Hippocampal formation (tissue), 2 donors: ENCODE results near the gene SIAH1.
"Not testable (repeated sequence)": the region's sequence is repeated elsewhere in the genome, so short reads cannot be mapped to it uniquely, and the experiment has no call there.

ENCODE experiments used
- DNase-seq, 2 donors: peaks; one replicate each; lab custom pipeline; 2025; lab: John Stamatoyannopoulos, UW

Gene SIAH1

GRCh38 chr16:48385253-48386150 lies at the start of gene SIAH1:
Gene SIAH1, minus strand, starts transcription at chr16:48385413. Its CDS starts 22,985 bp downstream, at chr16:48362428.
- DNase-seq = peak; percentile 70 to 81

GRCh38 chr16:48434653-48435317 lies 49.6 kb upstream of the SIAH1 start:
- DNase-seq = no peak

GRCh38 chr16:48433850-48434530 lies 48.8 kb upstream of the SIAH1 start:
- DNase-seq = no peak

- DNase-seq = no peak
Measured at GRCh38 chr16:48433116-48433849, 48.1 kb upstream of the SIAH1 start.

GRCh38 chr16:48432136-48432535 lies 46.9 kb upstream of the SIAH1 start:
- DNase-seq = no peak

- DNase-seq = no peak
Measured at GRCh38 chr16:48430890-48431289, 45.7 kb upstream of the SIAH1 start.

- no peak for DNase-seq
Measured at GRCh38 chr16:48426244-48427141, 41.3 kb upstream of the SIAH1 start.

GRCh38 chr16:48422537-48422936 lies 37.3 kb upstream of the SIAH1 start:
- no peak for DNase-seq

GRCh38 chr16:48421741-48422140 lies 36.5 kb upstream of the SIAH1 start:
- no peak for DNase-seq

GRCh38 chr16:48420437-48420836 lies 35.2 kb upstream of the SIAH1 start:
- no peak for DNase-seq

- DNase-seq = not testable (repeated sequence)
Measured at GRCh38 chr16:48416617-48417016, 31.4 kb upstream of the SIAH1 start.

GRCh38 chr16:48413272-48413671 lies 28.1 kb upstream of the SIAH1 start:
- DNase-seq = no peak

GRCh38 chr16:48409839-48410632 lies 24.8 kb upstream of the SIAH1 start:
- no peak for DNase-seq

- DNase-seq = no peak
Measured at GRCh38 chr16:48408688-48409087, 23.5 kb upstream of the SIAH1 start.

GRCh38 chr16:48405907-48406306 lies 20.7 kb upstream of the SIAH1 start:
- DNase-seq = no peak

- no peak for DNase-seq
Measured at GRCh38 chr16:48405153-48405552, 19.9 kb upstream of the SIAH1 start.

GRCh38 chr16:48402547-48402946 lies 17.3 kb upstream of the SIAH1 start:
- DNase-seq = not testable (repeated sequence)

GRCh38 chr16:48395375-48395774 lies 10.2 kb upstream of the SIAH1 start:
- no peak for DNase-seq

- no peak for DNase-seq
Measured at GRCh38 chr16:48394355-48394703, 9.1 kb upstream of the SIAH1 start.
